Neutrophil (primary cell): Measurements from ENCODE around the gene PSMB1.

Experiments
- H3K27ac ChIP-seq: fragments of 200-600 bp; sonication (generic); 2 replicates; pipeline ENCODE4 v1.5.1; 2016; ENCODE audit warnings: mild to moderate bottlenecking, moderate library complexity
- H3K27me3 ChIP-seq: fragments of 200-600 bp; sonication (generic); 2 replicates; pipeline ENCODE4 v1.6.0; 2016; ENCODE audit warnings: mild to moderate bottlenecking
- H3K36me3 ChIP-seq: fragments of 200-600 bp; sonication (generic); 2 replicates; pipeline ENCODE4 v1.5.1; 2017
- H3K4me1 ChIP-seq, 2 experiments: fragments of 200-600 bp in 1 of 2; sonication (generic) in 1 of 2; 1 replicate in 1 of 2; 2 replicates in 1 of 2; pipeline versions ENCODE4 v1.5.1 to v1.6.1; 2013 to 2016; ENCODE audit warnings: low read depth in 1 of 2, low read length in 1 of 2, mild to moderate bottlenecking in 1 of 2, moderate library complexity in 1 of 2; ENCODE audit not compliant: control insufficient read depth in 1 of 2, insufficient read depth in 1 of 2
- H3K4me3 ChIP-seq, 2 experiments: fragments of 200-600 bp in 1 of 2; sonication (generic) in 1 of 2; 1 replicate in 1 of 2; 2 replicates in 1 of 2; pipeline ENCODE4 v1.5.1; 2013 to 2016; ENCODE audit warnings: low read depth in 1 of 2, low read length in 1 of 2, mild to moderate bottlenecking in 1 of 2, moderate library complexity in 1 of 2
- H3K9me3 ChIP-seq: fragments of 200-600 bp; sonication (generic); 2 replicates; pipeline ENCODE4 v1.5.1; 2016
- CTCF ChIP-seq: fragments of 200-600 bp; sonication (generic); IDR thresholded peaks from 2 replicates; pipeline ENCODE4 v1.5.1; 2016; ENCODE audit warnings: antibody characterized with exemption

Gene PSMB1

GRCh38 chr6:170584181-170584953 lies 31.3 kb upstream of the PSMB1 start, which contains the start of gene PDCD2:
Gene PDCD2, minus strand, starts transcription at chr6:170584637. Its CDS starts 56 bp downstream, at chr6:170584581.
- Histone ChIP-seq H3K27me3 (peaks cover 9% of the 10 kb centered on the region), H3K36me3 (peaks cover 35% of the 10 kb centered on the region), H3K27ac (peak within 1 kb of the TSS; percentile 90), H3K4me1 (peaks cover 18 to 19% of the 10 kb centered on the region in 2 experiments), H3K9me3 (no peaks in the 10 kb centered on the region), H3K4me3 (peak within 1 kb of the TSS; percentile 82 to 89)
- TF ChIP-seq CTCF = no peak

GRCh38 chr6:170583756-170584180 lies 30.7 kb upstream of the PSMB1 start:
- no peaks in the 10 kb centered on the region for H3K9me3 ChIP-seq
- H3K4me3 ChIP-seq = peak overlapping the region; percentile 82 to 89
- H3K4me1 ChIP-seq = peaks cover 18 to 19% of the 10 kb centered on the region in 2 experiments
- H3K27ac ChIP-seq = peak overlapping the region; percentile 90
- TF ChIP-seq CTCF = no peak
- H3K27me3 ChIP-seq = peaks cover 9% of the 10 kb centered on the region
- peaks cover 41% of the 10 kb centered on the region for H3K36me3 ChIP-seq

- H3K27ac ChIP-seq = no peak overlapping the region
- no peak overlapping the region for H3K4me3 ChIP-seq
- no peaks in the 10 kb centered on the region for H3K9me3 ChIP-seq
- no peaks in the 10 kb centered on the region for H3K27me3 ChIP-seq
- peaks cover 82% of the 10 kb centered on the region for H3K36me3 ChIP-seq
- TF ChIP-seq CTCF = no peak
- H3K4me1 ChIP-seq = peaks cover 7 to 9% of the 10 kb centered on the region in 2 experiments
Observed at GRCh38 chr6:170578909-170579308, 25.8 kb upstream of the PSMB1 start.

GRCh38 chr6:170575250-170575649 lies 22.1 kb upstream of the PSMB1 start:
- no peak for TF ChIP-seq CTCF
- Histone ChIP-seq H3K4me1 (no peaks in the 10 kb centered on the region), H3K9me3 (no peaks in the 10 kb centered on the region), H3K27me3 (no peaks in the 10 kb centered on the region), H3K27ac (no peak overlapping the region), H3K36me3 (peaks cover 89% of the 10 kb centered on the region), H3K4me3 (no peak overlapping the region)

- Histone ChIP-seq H3K9me3 (no peaks in the 10 kb centered on the region), H3K36me3 (peaks cover 85% of the 10 kb centered on the region), H3K4me3 (no peak overlapping the region), H3K27ac (no peak overlapping the region), H3K27me3 (no peaks in the 10 kb centered on the region), H3K4me1 (no peaks in the 10 kb centered on the region)
- TF ChIP-seq CTCF = no peak
Observed at GRCh38 chr6:170572704-170573466, 19.8 kb upstream of the PSMB1 start.
